GM19238 (cell line): ENCODE results near the gene SCIN.

Experiments used
- DNase-seq: peaks from one replicate; pipeline ENCODE4 v3.0.0; 2011; ENCODE audit warnings: low spot score; ENCODE audit not compliant: insufficient read length

SCIN gene

GRCh38 chr7:12567015-12567414, 3.5 kb upstream of the SCIN start:
- DNase-seq: peak; percentile 32

GRCh38 chr7:12569673-12570072, 847 bp upstream of the SCIN start:
- DNase-seq: no peak

DNA sequence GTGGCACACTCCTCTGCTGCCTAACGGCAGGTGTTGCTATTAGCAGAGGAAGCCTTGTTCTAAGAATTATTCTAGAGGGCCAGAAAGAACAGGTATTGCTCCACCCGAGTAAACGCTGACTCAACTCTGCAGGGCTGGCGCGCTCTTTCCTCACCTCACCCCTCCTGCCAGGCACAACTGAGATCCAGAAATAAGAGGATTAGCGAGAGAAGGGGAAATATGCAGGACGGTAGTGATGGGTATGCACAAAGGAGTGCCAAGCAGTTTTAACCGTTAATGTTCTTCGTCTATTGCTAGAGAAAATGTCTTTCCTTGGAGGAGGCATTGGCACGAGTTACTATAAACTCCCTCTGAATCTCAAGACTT, 369 bp upstream of the SCIN start:
- no peak for DNase-seq

- DNase-seq: no peak
Observed at GRCh38 chr7:12571691-12572090, 1.2 kb downstream of the SCIN start.

DNA sequence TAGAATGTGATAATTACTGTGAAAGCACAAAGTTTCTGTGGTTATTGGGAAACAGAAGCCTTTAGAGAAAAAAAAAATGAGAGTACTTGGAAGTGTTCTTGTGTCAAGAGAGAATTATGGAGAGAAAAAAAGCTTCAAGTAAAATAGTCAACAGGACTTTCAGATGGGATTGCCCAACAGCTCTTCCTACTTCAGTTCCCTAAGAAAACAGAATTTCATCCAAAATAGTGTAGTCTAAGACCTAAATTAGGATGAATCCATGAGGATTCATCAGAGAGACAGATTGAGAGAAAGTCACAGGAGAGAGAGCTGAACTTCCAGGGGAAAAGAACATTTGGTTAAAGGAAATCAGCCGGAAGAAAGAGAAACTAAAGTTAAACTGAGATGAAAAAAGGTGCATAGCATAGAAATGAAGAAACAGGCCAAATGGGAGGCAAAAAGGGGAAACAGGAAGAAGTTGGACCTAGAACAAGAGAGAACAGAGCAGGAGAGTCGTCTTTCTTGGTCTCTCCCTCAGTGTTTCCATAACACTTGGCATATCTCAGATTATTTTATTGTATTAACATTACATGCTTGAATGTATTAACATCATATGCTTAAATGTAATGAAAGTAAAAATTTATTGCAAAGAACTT, 2.5 kb downstream of the SCIN start:
- DNase-seq: no peak

- no peak for DNase-seq
Observed at GRCh38 chr7:12573885-12574284, 3.4 kb downstream of the SCIN start.

DNA sequence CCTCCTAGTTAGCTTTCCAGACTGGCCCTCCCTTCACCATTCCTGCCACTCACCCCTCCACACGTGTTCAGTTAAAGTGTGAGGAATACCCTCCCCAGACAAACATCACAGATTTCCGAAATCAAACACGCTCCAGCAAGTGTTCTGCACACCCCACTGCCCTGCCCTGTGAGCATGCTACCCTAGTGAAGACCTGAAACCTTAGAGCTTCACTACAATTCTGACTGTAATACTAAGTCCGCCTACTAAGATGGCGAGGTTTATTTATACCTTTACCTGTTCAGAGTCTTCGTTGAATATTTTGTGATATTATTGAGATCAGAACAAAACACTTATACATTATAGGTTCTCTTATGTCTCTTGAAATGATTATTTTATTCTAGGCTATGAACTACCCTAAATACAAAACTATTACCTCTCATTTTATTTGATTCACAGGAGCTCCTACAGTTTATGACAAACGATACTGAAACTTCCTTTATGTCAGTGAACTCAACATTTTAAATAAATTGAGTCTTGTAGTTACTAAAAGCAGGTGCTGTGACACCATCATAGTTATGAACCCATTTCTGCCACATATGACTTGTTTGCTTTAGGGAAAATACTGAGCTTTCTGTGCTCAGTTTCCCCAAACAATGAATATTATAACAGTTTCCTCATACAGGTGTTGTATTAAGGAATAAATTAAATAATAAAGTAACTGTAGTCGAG, 8.6 kb downstream of the SCIN start:
- no peak for DNase-seq

DNA sequence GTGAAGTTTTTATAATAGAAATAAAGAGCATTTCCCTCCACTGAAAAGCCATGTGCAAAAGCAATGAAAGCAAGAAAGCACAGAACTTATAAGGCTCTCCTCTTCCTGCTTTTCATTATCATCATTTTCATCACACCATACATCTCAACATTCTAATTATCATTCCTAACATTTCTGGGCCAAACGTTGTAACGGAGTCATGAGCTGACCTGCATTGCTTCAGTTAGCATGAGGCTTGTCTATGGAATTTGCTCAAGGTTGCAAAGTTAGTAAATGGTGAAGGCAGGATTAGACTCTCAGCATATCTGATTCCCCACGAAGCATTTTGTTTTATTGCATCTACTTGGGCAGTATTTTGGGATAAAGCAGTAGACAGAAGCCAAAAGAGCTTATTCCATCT, 11.4 kb downstream of the SCIN start:
- DNase-seq: no peak

- no peak for DNase-seq
Observed at GRCh38 chr7:12582362-12582761, 11.8 kb downstream of the SCIN start.

DNA sequence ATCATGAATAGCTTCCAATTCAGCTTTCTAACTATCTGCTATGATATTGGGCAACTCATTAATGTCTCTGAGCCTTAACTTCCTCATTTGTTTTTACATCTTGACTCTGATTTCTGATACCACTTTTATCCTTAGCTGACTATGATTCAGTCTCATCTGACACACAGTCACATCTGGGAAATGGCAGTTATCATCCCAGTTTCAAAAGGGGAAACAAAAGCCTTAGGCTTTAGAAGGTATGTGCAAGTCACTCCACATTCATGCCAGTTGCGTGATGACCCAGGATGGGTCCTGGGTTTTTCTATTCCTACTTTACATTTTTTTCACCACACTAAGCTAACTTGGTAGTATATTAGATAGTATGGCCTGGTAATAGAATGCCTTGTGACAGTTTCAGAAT, 12.7 kb downstream of the SCIN start:
- no peak for DNase-seq

- DNase-seq: no peak
Observed at GRCh38 chr7:12583922-12584321, 13.4 kb downstream of the SCIN start.

- peak; percentile 7 for DNase-seq
Observed at GRCh38 chr7:12584930-12585329, 14.4 kb downstream of the SCIN start.

GRCh38 chr7:12586271-12586670, 15.8 kb downstream of the SCIN start:
- no peak for DNase-seq

DNA sequence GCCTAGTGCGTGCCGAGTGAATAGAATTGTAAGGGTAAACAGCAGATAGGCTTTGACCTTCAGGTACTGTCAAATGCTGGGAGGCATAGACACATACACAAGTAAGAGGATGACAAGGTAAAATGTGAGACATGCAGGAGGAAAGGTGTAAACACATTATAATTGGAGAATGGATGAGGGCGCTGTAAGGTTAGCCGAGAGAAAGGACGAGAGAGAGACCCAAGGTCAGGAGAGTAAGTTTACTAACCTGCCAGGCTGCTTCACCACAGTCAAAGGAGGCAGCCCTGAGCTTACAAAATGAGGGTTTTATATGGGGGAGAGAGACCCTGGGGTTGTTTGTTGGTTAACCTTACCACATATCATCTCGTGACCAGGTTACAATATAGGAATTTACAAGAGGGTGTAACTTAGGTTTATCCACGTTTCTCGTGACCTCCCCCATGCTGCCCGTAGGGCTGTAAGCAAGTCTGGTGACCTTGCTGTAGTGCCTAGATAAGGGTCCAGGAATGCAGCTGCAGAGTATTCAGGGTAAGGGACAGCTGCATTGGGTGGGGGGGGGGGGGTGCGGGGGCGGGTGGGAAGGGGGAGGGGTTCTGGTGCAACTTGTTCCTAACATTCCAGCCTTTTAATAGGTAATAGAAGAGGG, 17.9 kb downstream of the SCIN start:
- DNase-seq: no peak

- DNase-seq: no peak
Observed at GRCh38 chr7:12590559-12590958, 20.0 kb downstream of the SCIN start.

DNA sequence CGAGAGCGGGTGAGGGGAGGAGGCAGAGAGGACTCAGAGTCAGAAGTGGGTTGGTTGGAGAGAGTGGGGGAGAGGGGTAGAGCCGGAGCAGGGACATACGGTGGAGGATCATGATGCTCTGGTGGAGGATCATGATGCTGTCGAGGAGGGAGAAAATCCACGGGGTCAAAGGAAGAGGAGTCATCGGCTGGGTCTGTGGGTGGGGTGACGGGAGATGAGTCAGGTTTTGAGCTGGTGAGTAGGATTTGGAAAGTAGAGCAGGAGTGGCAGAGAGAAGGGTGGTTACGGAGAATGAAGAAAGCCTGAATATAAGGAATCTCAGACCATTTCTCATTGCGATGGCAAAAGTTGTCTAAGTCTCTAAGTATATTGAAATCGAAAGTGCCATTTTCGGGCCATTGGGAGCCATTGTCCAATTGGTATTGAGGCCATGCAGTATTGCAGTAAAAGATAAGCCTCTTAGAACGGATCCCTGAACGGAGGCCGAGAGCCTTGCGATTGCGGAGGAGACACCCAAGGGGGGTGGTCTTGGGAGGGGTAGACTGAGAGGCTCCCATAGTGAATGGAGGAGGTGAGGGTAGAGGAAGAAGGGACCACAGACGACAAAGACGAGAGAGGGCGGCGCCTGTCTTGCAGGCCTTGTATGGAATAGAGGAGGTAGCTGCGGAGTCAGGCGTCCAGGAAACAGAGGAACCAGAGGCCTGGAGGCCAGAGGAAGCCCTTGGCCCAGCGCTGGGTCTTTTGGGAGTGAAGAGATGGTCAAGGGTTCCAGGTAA, 23.8 kb downstream of the SCIN start:
- DNase-seq: no peak

DNA sequence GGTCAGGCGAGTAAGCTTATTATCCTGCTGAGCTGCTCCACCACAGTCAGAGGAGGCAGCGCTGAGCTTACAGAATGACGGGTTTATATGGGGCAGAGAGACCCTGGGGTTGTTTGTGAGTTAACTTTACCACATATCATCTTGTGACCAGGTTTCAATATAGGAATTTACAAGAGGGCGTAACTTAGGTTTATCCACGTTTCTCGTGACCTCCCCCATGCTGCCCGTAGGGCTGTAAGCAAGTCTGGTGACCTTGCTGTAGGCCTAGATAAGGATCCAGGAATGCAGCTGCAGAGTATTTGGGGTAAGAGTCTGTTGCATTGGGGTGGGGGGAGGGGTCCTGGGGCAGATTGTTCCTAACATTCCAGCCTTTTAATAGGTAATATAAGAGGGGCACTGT, 24.6 kb downstream of the SCIN start:
- no peak for DNase-seq

GRCh38 chr7:12596225-12596790, 25.8 kb downstream of the SCIN start:
- no peak for DNase-seq

DNA sequence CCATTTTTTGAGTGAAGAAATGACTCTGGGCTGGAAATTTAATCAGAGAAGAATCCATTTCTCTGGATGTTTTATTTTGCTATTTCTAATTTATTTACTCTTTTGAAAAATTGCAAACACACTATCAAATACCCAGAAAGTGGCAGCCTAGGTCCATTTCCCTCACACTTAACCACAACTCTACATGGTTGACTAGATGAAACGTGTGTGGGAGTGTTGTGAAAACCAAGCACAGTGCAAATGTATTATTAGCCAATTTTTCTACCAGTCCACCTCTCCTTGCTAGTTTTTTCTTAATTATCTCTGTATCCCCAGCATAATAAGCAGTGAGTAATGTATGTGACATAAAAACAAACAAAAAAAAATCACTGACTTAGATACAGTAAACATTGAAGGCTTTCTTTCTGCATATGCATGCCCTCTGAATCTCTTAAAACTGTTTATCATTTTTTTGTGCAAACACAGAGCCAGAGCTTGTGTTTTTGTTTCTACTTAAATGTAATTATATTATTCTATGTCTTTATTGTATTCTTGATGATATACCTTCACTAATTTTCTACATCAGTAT, 30.9 kb downstream of the SCIN start:
- no peak for DNase-seq

DNA sequence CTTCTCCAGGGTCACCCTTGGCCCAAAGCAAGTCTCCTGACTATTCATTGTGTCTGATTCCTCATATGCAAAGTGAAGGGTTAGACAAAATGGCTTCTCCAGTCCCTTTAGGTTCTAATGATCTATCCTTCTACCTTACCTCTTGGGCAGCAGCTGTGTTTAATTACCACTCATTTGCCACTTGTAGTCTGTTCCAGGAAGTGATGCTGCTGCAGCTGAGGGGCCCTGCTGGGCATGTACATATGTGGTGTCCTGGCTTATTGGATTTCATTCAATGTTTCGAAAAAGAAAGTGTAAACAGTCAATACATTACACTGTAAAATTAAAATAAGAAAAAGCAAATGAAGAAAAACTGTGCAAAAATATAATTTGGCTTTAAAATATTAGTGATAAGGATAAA, 36.6 kb downstream of the SCIN start:
- no peak for DNase-seq

- no peak for DNase-seq
Observed at GRCh38 chr7:12609561-12609960, 39.0 kb downstream of the SCIN start.
